ENCODE results near the gene NEK5. TPM values are rescaled to one million over a fixed set of nuclear protein-coding genes. Genes with fewer than 3 reads are reported as not detected.
"Not testable (repeated sequence)": the region's sequence is repeated elsewhere in the genome, so short reads cannot be mapped to it uniquely, and the experiment has no call there.

Gene NEK5, protein sequence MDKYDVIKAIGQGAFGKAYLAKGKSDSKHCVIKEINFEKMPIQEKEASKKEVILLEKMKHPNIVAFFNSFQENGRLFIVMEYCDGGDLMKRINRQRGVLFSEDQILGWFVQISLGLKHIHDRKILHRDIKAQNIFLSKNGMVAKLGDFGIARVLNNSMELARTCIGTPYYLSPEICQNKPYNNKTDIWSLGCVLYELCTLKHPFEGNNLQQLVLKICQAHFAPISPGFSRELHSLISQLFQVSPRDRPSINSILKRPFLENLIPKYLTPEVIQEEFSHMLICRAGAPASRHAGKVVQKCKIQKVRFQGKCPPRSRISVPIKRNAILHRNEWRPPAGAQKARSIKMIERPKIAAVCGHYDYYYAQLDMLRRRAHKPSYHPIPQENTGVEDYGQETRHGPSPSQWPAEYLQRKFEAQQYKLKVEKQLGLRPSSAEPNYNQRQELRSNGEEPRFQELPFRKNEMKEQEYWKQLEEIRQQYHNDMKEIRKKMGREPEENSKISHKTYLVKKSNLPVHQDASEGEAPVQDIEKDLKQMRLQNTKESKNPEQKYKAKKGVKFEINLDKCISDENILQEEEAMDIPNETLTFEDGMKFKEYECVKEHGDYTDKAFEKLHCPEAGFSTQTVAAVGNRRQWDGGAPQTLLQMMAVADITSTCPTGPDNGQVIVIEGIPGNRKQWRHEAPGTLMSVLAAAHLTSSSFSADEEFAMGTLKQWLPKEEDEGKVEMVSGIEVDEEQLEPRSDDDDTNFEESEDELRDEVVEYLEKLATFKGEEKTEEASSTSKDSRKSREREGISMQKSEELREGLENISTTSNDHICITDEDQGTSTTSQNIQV
- total RNA-seq (1.1 and 1.3 TPM in 2 replicates), polyA plus RNA-seq (1.2 and 1.3 TPM in 2 replicates)

DNA sequence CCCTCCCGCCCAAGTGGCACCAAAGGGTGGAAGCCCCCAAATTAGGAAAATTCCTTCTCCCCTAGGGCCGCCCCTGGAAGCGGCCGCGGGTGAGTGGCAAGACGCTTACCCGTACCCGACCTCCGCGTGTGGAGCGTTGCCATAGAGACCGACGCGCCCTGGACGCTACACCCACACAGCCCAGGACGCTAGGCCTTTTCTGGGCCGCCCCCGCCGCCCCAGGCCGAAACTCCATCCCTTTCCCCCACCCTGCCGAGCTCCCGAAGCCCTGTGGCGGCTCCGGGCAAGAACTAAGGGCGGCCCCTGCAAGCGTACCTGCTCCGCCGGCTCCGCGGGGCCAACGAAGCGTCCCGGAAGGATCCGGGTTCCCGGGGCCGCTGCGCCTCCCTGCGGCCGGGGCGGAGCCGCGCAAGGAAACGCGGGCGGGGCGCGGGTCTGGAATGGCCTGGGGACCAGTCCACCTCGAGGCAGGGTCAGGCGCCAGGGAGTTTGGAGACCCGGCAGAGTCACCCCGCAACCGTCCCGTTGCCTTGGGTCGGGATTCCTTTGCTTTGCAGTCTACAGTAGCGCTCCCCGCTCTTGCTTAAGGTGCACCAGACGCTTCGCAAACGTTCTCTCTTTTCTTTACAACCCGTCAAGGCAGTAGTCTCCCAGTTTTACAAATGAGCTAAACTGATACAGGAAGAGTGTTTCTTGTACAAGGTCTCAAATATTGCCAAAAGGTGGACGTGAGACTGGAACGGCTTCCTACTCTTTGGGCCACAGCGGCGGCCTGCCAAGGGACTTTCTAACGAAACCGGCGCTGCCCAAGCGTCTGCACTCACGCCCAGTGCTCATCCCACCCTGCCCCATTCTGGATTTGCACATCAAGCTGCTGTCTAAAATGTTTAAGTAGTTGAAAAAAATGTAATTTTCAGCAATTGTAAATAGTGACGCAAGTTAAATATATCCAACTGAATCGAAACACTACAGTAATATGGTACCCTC lies at the start of gene NEK5:
TSS of gene NEK5 (minus strand) at position 360 of the 987 bp plus-strand sequence. CDS start 1,591 bp downstream, outside the sequence.
- no peak within 1 kb of the TSS for H3K27ac ChIP-seq
- WGBS (ENCODE audit: low lambda C conversion rate, missing lambda C conversion rate), result 17% methylated on average over 52 of the region's 71 CpGs
- TF ChIP-seq, protein P1, sequence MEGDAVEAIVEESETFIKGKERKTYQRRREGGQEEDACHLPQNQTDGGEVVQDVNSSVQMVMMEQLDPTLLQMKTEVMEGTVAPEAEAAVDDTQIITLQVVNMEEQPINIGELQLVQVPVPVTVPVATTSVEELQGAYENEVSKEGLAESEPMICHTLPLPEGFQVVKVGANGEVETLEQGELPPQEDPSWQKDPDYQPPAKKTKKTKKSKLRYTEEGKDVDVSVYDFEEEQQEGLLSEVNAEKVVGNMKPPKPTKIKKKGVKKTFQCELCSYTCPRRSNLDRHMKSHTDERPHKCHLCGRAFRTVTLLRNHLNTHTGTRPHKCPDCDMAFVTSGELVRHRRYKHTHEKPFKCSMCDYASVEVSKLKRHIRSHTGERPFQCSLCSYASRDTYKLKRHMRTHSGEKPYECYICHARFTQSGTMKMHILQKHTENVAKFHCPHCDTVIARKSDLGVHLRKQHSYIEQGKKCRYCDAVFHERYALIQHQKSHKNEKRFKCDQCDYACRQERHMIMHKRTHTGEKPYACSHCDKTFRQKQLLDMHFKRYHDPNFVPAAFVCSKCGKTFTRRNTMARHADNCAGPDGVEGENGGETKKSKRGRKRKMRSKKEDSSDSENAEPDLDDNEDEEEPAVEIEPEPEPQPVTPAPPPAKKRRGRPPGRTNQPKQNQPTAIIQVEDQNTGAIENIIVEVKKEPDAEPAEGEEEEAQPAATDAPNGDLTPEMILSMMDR (IDR thresholded peaks at IDR 0.05; ENCODE audit: poor library complexity), result peak; percentile 90
- TF ChIP-seq EZH2 (IDR thresholded peaks at IDR 0.05; ENCODE audit: borderline replicate concordance), result no peak
- TF ChIP-seq EZH2phosphoT487 (IDR thresholded peaks at IDR 0.05; ENCODE audit: low read depth, severe bottlenecking, unreplicated experiment), result no peak

DNA sequence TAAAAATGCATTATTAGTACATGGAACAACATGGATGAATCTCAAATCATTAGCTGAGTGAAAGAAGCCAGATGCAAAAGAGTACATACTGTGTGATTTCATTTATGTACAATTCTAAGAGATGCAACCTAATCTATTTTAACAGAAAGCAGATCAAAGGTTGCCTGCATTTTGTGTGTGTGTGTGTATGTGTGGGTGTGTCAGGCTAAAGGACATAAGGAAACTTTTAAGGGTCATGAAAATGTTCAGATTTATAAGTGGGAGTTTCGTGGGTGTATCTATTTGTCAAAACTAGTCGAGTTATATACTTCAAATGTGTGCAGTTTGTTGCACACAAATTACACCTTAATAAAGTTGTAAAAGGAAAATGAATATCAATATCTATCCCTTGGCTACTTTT lies 48.4 kb upstream of the NEK5 start:
- Histone ChIP-seq H3K4me3 (no peak overlapping the region), H3K36me3 (replicated peaks; ENCODE audit: insufficient read depth, low read depth) (no peaks in the 10 kb centered on the region), H3K9me3 (ENCODE audit: low read depth) (no peaks in the 10 kb centered on the region), H3K4me2 (no peak overlapping the region), H3K27ac (no peak overlapping the region), H2AFZ (no peak overlapping the region), H3K4me1 (ENCODE audit: insufficient read depth) (no peaks in the 10 kb centered on the region), H3K9me2 (replicated peaks; ENCODE audit: insufficient read depth) (no peaks in the 10 kb centered on the region), H3K79me2 (no peaks in the 10 kb centered on the region), H4K20me1 (ENCODE audit: insufficient read depth, poor library complexity, severe bottlenecking) (no peaks in the 10 kb centered on the region), H3K27me3 (no peaks in the 10 kb centered on the region)
- 76% methylated on average over 2 of the region's 2 CpGs for WGBS (ENCODE audit: low lambda C conversion rate, missing lambda C conversion rate)
- DNase-seq (ENCODE audit: low spot score), result no peak
- TF ChIP-seq, protein P1 (IDR thresholded peaks at IDR 0.05; ENCODE audit: poor library complexity), result no peak
- TF ChIP-seq EZH2phosphoT487 (IDR thresholded peaks at IDR 0.05; ENCODE audit: low read depth, severe bottlenecking, unreplicated experiment) (no peak), EZH2 (IDR thresholded peaks at IDR 0.05; ENCODE audit: borderline replicate concordance) (no peak)

More for the DNA sequence above, at the start of gene NEK5:
- no peaks in the 10 kb centered on the region for H3K9me2 ChIP-seq (replicated peaks; ENCODE audit: insufficient read depth)
- H2AFZ ChIP-seq, result peak within 1 kb of the TSS; percentile 97
- H3K4me3 ChIP-seq, result peak within 1 kb of the TSS; percentile 100
- H4K20me1 ChIP-seq (ENCODE audit: insufficient read depth, poor library complexity, severe bottlenecking), result no peaks in the 10 kb centered on the region
- H3K4me2 ChIP-seq, result peak within 1 kb of the TSS; percentile 98
- H3K36me3 ChIP-seq (replicated peaks; ENCODE audit: insufficient read depth, low read depth), result no peaks in the 10 kb centered on the region
- no peaks in the 10 kb centered on the region for H3K27me3 ChIP-seq
- peak; percentile 87 for DNase-seq (ENCODE audit: low spot score)
- H3K79me2 ChIP-seq, result no peaks in the 10 kb centered on the region
- no peaks in the 10 kb centered on the region for H3K4me1 ChIP-seq (ENCODE audit: insufficient read depth)
- no peaks in the 10 kb centered on the region for H3K9me3 ChIP-seq (ENCODE audit: low read depth)

DNA sequence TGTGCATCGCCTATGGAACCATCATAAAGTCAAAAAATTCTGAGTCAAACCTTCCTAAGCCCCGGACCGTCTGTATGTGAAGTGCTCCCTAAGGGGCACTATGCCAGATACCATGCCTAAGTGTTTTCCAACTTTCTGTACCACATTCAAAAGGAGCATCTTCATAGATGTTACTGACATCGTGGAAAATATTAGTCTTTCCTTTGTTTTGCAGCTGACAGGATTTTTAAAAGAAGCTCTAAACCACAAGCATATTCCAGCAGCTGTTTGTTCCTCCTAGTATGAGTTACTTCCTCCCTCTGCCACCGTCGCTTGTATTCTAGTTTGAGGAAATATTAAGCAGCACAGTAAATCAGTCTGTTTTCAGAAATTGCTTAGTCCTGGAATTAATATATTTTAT lies 45.1 kb upstream of the NEK5 start:
- not testable (repeated sequence) for DNase-seq (ENCODE audit: low spot score); H3K9me2 ChIP-seq (replicated peaks; ENCODE audit: insufficient read depth); H3K4me1 ChIP-seq (ENCODE audit: insufficient read depth); H3K27ac ChIP-seq; H3K9me3 ChIP-seq (ENCODE audit: low read depth); H3K4me3 ChIP-seq; H3K4me2 ChIP-seq; H3K36me3 ChIP-seq (replicated peaks; ENCODE audit: insufficient read depth, low read depth); H2AFZ ChIP-seq; H4K20me1 ChIP-seq (ENCODE audit: insufficient read depth, poor library complexity, severe bottlenecking); H3K79me2 ChIP-seq; H3K27me3 ChIP-seq
- WGBS (ENCODE audit: low lambda C conversion rate, missing lambda C conversion rate), result 87% methylated on average over 6 of the region's 6 CpGs

Measured in hepatocyte (in vitro differentiated cells).